GM21515 (cell line): ENCODE results near the gene PPP6R2.
A peak's percentile ranks its signal among the peaks of the same experiment; 100 is the strongest.

Source experiments
- ATAC-seq: cut with Tn5 transposase; IDR thresholded peaks from one replicate; pipeline ENCODE4 v1.9.1; 2021; ENCODE audit not compliant: unreplicated experiment

PPP6R2 gene

DNA sequence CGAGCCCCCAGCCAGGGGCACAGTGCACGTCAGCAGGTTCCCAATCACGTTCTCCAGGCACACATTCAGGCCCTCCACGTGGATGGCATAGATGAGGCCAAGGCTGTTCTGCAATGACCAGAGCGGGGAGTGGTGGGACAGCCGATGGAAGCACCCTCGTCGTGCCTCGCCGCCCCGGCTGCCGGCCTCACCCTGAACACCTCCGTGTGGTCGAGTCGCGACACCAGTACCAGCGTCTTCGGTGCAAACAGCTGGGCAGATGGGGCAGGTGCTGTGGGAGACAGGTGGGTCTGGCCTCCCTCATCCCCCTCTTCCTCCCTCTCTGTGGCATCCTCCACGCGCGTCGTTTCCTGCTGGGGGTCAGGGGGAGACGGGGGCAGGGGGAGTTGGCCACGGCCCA, 124.2 kb downstream of the PPP6R2 start:
- ATAC-seq = no peak

- no peak for ATAC-seq
Measured at GRCh38 chr22:50467773-50468440, 124.8 kb downstream of the PPP6R2 start.

- ATAC-seq = no peak
Measured at GRCh38 chr22:50468626-50469025, 125.5 kb downstream of the PPP6R2 start.

DNA sequence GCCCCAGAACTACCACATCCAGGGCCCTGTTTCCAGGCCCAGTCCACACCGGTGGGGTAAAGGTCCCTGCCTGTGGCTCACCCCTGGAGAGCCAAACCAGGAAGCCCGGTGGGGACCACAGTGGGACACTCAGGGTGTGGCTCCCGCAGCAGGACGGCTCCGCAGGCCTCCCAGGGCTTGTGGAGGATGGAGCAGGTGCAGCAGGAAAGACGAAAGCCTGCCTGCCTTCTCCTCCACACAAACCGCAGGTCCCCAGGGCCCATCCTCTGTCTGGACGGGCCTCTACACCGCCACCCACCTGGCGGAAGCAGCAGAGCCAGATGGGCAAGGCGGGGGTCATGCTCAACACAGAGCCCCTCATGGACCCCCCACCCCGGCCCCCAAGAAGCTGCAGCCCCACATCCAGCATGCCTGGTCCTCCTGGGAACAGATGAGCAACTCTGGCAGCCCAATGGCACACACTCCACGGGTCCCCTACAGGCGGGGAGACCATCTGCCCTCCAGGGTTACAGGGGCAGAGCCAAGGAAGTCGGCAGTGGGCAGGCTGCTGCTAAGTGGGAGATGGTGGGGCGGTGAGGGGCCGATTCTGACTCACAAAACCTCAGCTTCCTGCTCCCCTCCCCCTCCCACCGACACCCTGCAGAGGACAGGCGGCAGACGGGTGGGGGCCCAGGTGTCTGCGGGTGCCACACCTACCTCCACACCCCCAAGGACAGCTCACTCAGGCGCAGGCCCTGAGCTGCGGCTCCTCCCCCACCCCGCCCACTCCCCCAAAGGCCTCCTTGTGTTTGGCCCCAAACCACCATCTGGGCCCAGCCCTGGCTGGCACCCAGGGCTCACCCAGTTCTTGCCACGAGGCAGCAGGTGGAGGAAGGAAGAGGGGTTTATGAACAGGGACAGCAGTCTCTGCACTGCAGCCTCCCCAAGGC, 126.5 kb downstream of the PPP6R2 start:
- ATAC-seq = peak; percentile 50

GRCh38 chr22:50470491-50470890, 127.4 kb downstream of the PPP6R2 start:
- ATAC-seq = no peak

DNA sequence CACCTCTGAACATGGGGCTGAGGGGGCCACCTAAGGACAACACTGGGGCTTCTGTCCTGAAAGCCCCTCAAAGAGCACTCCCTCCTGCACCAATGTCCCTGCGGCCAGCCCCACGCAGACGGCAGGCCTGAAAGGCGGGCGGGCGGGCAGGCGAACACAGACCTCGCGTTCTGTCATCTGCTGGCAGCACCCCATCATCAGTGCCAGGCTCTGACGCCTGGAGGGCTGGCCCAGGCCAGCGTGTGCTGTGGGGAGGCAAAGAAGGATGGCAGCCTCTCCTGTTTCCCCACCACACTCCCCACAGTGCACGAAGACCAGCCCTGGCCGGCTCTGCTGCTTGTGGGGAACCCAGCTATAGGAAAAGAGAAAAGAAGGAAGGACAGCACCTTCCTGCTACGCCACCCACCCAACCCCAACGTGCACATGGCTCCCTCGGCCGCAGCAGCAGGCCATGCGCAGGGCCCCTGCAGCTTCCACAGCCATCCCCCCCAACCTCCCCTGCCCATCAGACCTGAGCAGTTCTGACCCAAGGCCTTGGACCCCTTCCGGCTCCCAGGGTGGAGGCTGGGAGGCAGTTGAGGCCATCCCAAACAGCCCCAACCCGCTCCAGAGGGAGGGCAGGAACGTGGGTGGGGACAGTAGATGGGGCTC, 128.2 kb downstream of the PPP6R2 start:
- ATAC-seq = no peak

GRCh38 chr22:50471962-50472361, 128.8 kb downstream of the PPP6R2 start:
- ATAC-seq = no peak

GRCh38 chr22:50473088-50473487, 130.0 kb downstream of the PPP6R2 start:
- no peak for ATAC-seq

- ATAC-seq = no peak
Measured at GRCh38 chr22:50473855-50474671, 130.9 kb downstream of the PPP6R2 start.

DNA sequence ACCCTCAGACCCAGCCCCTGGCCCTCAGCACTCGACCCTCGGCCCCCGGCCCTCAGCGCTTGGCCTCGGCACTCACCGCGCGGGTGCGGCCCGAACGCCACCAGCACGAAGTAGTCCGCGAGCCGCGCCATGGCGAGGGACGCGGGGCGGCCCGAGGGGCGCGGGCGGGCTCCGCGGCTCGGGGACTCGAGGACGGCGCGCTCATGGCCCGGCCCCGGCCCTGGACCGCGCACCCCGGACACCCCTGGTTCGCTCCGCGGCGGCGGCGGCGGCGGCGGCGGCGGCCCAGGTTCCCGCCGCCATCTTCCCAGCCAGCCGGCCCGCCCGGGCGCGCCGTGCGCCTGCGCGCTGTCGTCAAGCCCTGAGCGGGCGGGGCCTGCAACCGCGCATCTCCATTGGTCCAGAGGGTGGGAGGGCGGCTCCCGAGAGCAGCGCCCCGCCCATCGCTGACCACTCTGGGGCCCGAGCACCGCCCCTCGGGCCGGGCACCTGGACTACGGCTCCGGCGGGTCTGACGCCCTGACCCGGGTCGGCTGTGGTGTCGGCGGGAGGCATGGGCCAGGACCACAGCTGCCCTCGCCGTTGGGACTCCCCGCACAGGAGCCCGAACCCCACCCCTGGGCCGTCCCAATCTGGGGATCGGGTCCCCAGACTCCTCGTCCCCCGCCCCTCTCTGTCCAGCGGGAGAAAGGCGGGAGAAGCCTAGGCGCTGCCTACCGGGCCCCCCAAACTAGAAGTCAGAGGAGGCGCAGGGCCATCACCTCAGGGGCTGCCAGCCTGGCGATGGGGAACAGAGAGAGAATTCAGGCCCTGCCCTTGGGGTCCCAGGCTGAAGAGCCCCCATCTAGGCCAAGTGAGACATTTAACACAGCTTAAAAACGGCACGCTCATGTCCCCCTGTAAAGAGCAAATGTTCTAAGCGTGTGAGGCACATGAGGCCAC, 131.9 kb downstream of the PPP6R2 start, which contains the start of gene SBF1:
Gene SBF1, minus strand, starts transcription at position 326 of the 942 bp plus-strand sequence. Its CDS starts 195 bp downstream, at position 131.
- peak; percentile 72 for ATAC-seq

GRCh38 chr22:50475652-50476002, 132.5 kb downstream of the PPP6R2 start:
- ATAC-seq = no peak

DNA sequence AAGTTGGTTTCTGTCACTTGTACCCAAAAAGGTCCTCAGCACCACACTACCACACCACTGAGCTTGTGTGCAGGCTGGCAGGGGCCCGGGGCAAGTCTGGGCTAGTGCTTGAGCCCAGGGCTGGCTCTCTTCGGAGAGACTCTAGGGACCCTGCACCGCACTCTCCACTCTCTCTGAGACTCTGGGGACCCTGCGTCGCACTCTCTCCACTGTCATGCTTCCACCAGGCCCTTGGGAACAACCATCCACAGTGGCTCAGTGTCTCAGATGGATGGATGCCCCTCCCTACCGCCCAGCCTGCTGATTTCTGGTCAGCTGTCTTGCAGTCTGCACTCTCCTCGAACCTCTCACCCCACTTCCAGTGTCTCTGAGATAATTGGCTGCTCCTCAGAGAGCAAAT, 133.7 kb downstream of the PPP6R2 start:
- ATAC-seq = no peak

- no peak for ATAC-seq
Measured at GRCh38 chr22:50477923-50478322, 134.8 kb downstream of the PPP6R2 start.

DNA sequence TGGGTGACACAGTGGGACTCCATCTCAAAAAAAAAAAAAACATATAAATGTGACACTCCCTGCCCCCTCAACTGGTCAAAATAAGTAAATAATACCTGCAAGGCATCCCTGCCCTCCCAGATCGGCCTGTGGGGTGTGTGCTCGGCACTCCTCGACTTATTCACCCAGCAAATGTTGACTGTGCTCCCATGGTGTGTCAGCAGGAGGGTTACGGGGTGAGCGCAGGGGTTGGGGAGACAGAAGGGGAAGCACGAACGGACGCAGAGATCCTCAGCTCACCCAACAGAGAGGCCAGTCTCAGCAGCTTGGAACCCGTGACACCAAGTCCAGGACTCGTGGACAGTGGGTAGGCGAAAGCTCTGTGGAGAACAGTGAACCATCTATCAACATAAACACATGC, 136.6 kb downstream of the PPP6R2 start:
- no peak for ATAC-seq

GRCh38 chr22:50481045-50481439, 137.9 kb downstream of the PPP6R2 start:
- no peak for ATAC-seq

- ATAC-seq = no peak
Measured at GRCh38 chr22:50481440-50482106, 138.4 kb downstream of the PPP6R2 start, which contains the start of gene ADM2. TSS of gene ADM2 (plus strand) at chr22:50481543. CDS start at chr22:50481848, 305 bp downstream.

- ATAC-seq = no peak
Measured at GRCh38 chr22:50482107-50483074, 139.3 kb downstream of the PPP6R2 start.

DNA sequence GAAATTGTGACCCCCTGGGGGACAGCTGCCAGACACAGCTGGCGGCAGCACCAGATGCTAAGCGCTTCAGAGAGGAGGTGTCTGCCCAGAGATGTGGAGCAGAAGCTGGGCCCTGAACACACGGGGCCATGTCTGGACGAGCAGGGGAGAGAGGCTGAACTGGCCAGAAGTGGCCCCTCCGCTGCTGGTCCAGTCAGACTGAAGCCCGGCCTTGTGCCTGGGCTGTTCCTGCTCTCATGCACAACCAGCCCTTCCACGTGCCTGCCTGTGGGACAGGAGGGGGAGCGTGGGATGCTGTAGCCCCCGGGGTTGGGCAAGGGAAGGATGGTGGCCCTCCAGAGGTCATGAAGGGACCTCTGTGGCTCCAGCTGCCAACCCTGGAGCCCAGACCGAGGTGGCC, 140.0 kb downstream of the PPP6R2 start:
- ATAC-seq = no peak
